Natural killer cell (primary cell): ENCODE results near the gene C5orf58. TPM values are rescaled to one million over a fixed set of nuclear protein-coding genes. Genes with fewer than 3 reads are reported as not detected.

Experiments
- ATAC-seq, 3 donors: fragments of 150-1000 bp in 2 of 3; fragments of 200-7000 bp in 1 of 3; cut with Tn5 transposase; 1 replicate in 1 of 3; 2 replicates in 2 of 3; pipeline ENCODE4 v1.10.0; 2021; ENCODE audit warnings: mild to moderate bottlenecking in 2 of 3, moderate library complexity in 2 of 3
- DNase-seq, 2 donors: peaks; one replicate each; pipeline versions ENCODE4 v3.0.0 to v3.0.0-alpha.2; 2013 to 2021; ENCODE audit warnings: mixed read lengths in 1 of 2
- H3K27ac ChIP-seq: one replicate; pipeline ENCODE4 v1.5.1; 2013; ENCODE audit warnings: mild to moderate bottlenecking, low read length
- H3K27me3 ChIP-seq: one replicate; pipeline ENCODE4 v1.6.1; 2013; ENCODE audit warnings: low read length; ENCODE audit not compliant: control insufficient read depth, insufficient read depth
- H3K36me3 ChIP-seq: one replicate; pipeline ENCODE4 v1.6.1; 2013; ENCODE audit warnings: low read length; ENCODE audit not compliant: control insufficient read depth, insufficient read depth
- H3K4me1 ChIP-seq: one replicate; pipeline ENCODE4 v1.6.1; 2013; ENCODE audit warnings: low read length; ENCODE audit not compliant: control insufficient read depth, insufficient read depth
- H3K4me3 ChIP-seq: one replicate; pipeline ENCODE4 v1.5.1; 2013; ENCODE audit warnings: low read length
- H3K9me3 ChIP-seq: one replicate; pipeline ENCODE4 v1.6.1; 2013; ENCODE audit warnings: low read length; ENCODE audit not compliant: control insufficient read depth, insufficient read depth
- H3K27ac Mint-ChIP-seq, 2 donors: one replicate each; pipeline ENCODE4 v1.8.0; 2022; ENCODE audit warnings: mild to moderate bottlenecking in 2 of 2, mixed read lengths in 2 of 2, moderate library complexity in 1 of 2
- H3K27me3 Mint-ChIP-seq, 2 donors: one replicate each; pipeline ENCODE4 v1.8.0; 2022; ENCODE audit warnings: low read depth in 2 of 2, mixed read lengths in 2 of 2
- H3K36me3 Mint-ChIP-seq: one replicate; pipeline ENCODE4 v1.8.0; 2022; ENCODE audit warnings: mixed read lengths
- H3K4me1 Mint-ChIP-seq, 2 donors: one replicate each; pipeline ENCODE4 v1.8.0; 2022; ENCODE audit warnings: mixed read lengths in 2 of 2
- H3K4me3 Mint-ChIP-seq: one replicate; pipeline ENCODE4 v1.8.0; 2022; ENCODE audit warnings: mild to moderate bottlenecking, moderate library complexity, mixed read lengths
- H3K9me3 Mint-ChIP-seq, 2 donors: one replicate each; pipeline ENCODE4 v1.8.0; 2022; ENCODE audit warnings: mixed read lengths in 2 of 2
- CTCF ChIP-seq: fragments of 200-600 bp; IDR thresholded peaks from one replicate; pipeline ENCODE4 v1.8.0; 2022; ENCODE audit warnings: antibody characterized with exemption
- WGBS: methylation state at CpG from one replicate; pipeline ENCODE4 v1.1.7; 2013; ENCODE audit warnings: missing lambda C conversion rate; ENCODE audit not compliant: insufficient coverage; 5-methylcytosine and 5-hydroxymethylcytosine counted together
- intact Hi-C: fragments of 100-400 bp; cut with micrococcal nuclease; formaldehyde crosslinking; loops from one replicate; pipeline ENCODE4 v1.14.2; 2022
- total RNA-seq, 4 donors: library from RNA; stranded (reverse); fragments of 120-200 nt in 1 of 4; gene quantifications; one replicate each; pipeline versions ENCODE4 v1.2.3 to v1.2.4, GENCODE V29; 2013 to 2022

C5orf58 gene
- total RNA-seq, 3 donors from 2014 or later (not counting 1 experiment from before 2014, with no cell fraction given) = not detected

DNA sequence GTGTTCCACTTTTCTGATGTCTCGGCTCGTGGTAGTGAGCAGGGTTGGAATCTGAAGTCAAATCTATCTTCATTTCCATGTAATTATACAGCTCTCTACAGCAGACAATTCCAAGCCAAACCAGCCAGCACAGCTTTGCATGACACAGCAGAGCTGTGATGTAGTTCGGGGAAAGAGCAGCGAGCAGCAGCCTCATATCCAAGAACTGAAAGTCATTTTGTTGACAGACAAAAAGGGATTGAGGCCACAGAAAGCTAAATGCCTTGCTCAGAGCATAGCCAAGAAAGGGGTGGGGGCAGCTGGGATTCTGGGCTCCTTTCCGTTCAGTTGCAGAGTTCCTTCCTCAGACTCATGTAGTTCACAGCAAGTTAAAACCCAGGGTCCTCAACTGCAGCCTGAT is 32.7 kb downstream of the C5orf58 start:
- TF ChIP-seq CTCF = no peak
- Mint-ChIP-seq H3K4me3 (no peak overlapping the region), H3K4me1 (peaks cover 62 to 65% of the 10 kb centered on the region in 2 donors), H3K9me3 (no peaks in the 10 kb centered on the region), H3K27me3 (no peaks in the 10 kb centered on the region), H3K36me3 (peaks cover 48% of the 10 kb centered on the region), H3K27ac (peak overlapping the region; percentile 94 to 99)
- ATAC-seq = no peak
- H3K36me3 ChIP-seq = peaks cover 93% of the 10 kb centered on the region
- H3K4me1 ChIP-seq = peaks cover 61% of the 10 kb centered on the region
- no peaks in the 10 kb centered on the region for H3K9me3 ChIP-seq
- WGBS = 66% methylated on average over 3 of the region's 5 CpGs
- peak in 1 of 2 donors; percentile 21 for DNase-seq
- intact Hi-C loops = no loop called here
- H3K4me3 ChIP-seq = no peak overlapping the region
- no peaks in the 10 kb centered on the region for H3K27me3 ChIP-seq
- H3K27ac ChIP-seq = no peak overlapping the region

- Mint-ChIP-seq H3K4me3 (peak overlapping the region; percentile 79), H3K27ac (peak overlapping the region; percentile 94 to 99), H3K36me3 (peaks cover 50% of the 10 kb centered on the region), H3K4me1 (peaks cover 62 to 67% of the 10 kb centered on the region in 2 donors), H3K9me3 (no peaks in the 10 kb centered on the region), H3K27me3 (no peaks in the 10 kb centered on the region)
- 32% methylated on average over 16 of the region's 17 CpGs for WGBS
- no peak for TF ChIP-seq CTCF
- Histone ChIP-seq H3K9me3 (no peaks in the 10 kb centered on the region), H3K27ac (peak overlapping the region; percentile 61), H3K36me3 (peaks cover 93% of the 10 kb centered on the region), H3K4me3 (no peak overlapping the region), H3K27me3 (no peaks in the 10 kb centered on the region), H3K4me1 (peaks cover 59% of the 10 kb centered on the region)
- peak; percentile 45 to 58 (median 47) for ATAC-seq
- intact Hi-C loops = loop anchor here (1.0 kb wide), 1 partner anchor 11 kb away; no protein-coding TSS in a partner anchor
- peak in 1 of 2 donors; percentile 73 for DNase-seq
Observed at GRCh38 chr5:170266570-170267381, 34.0 kb downstream of the C5orf58 start.

DNA sequence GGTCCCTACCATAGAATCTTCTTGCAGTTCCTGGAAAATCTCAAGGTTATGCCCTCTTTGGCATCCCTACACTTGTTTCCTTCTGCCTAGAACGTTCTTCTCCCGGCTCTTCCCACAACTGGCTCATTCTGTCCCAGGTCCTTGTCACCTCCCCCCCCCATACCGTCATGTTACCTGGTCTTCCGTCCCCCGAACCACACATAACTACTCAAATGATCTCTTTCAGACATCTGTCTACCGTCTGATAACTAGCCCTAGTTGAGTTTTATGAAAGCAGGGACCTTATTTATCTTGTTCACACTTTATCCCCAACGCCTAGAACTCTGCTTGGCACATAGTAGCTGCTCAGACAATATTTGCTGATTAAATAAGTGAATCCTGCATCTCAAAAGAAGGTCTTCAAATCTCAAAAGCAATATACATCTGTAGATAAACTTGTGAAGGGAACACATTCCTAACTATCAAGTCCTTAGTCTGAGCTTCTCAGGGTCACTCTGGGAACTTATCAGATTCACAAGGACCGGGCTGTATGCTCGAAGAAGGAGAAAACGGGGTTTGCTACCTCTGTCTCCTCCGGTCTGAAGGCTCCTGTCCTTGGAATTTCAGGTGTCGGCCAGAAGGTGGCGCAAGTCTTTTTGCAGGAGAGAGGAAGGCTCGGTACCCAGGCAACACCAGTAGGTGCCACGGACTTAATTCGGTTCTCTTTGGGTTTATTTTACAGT is 34.8 kb downstream of the C5orf58 start:
- Histone ChIP-seq H3K4me1 (peaks cover 51% of the 10 kb centered on the region), H3K4me3 (no peak overlapping the region), H3K9me3 (no peaks in the 10 kb centered on the region), H3K27ac (peak overlapping the region; percentile 61), H3K27me3 (no peaks in the 10 kb centered on the region), H3K36me3 (peaks cover 91% of the 10 kb centered on the region)
- DNase-seq (peak; percentile 71 to 95), ATAC-seq (peak; percentile 69 to 78 (median 76))
- Mint-ChIP-seq H3K36me3 (peaks cover 47% of the 10 kb centered on the region), H3K4me1 (peaks cover 60 to 65% of the 10 kb centered on the region in 2 donors), H3K27ac (peak overlapping the region; percentile 94 to 99), H3K27me3 (no peaks in the 10 kb centered on the region), H3K4me3 (peak overlapping the region; percentile 79), H3K9me3 (no peaks in the 10 kb centered on the region)
- intact Hi-C loops = loop anchor here (1.0 kb wide), 3 partner anchors 10 to 155 kb away; no protein-coding TSS in a partner anchor
- peak; percentile 77 for TF ChIP-seq CTCF
- WGBS = 31% methylated on average over 15 of the region's 16 CpGs
